Activated naive CD8-positive, alpha-beta T cell treated with anti-CD3 and anti-CD28 coated beads, Interleukin-2, amount 50 U/mL, for 16 hours (primary cell): ENCODE results near the gene GCG.

Experiments used
- DNase-seq: peaks from one replicate; pipeline ENCODE4 v3.0.0-alpha.2; 2020; ENCODE audit warnings: low read depth, low spot score

The GCG gene

GRCh38 chr2:162103443-162104009, 48.5 kb downstream of the GCG start:
- DNase-seq, result no peak

DNA sequence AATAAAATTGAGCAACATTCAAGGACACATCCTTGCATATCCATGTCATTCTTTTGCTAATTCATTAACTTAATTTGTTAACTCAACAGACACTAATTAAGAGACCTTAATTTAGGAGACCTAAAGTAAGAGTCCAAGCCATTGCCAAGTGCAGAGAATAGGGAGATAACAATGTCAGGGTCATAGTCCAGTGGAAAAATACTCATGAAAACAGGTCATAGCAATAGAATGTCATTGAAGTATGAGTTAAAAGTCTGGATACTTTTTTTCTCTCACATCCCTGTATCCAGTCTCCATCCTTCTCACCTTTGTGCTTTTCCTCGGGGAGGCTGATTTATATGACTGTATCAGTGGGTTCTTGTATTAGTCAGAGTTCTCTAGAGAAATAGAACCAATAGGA, 51.5 kb downstream of the GCG start:
- no peak for DNase-seq

DNA sequence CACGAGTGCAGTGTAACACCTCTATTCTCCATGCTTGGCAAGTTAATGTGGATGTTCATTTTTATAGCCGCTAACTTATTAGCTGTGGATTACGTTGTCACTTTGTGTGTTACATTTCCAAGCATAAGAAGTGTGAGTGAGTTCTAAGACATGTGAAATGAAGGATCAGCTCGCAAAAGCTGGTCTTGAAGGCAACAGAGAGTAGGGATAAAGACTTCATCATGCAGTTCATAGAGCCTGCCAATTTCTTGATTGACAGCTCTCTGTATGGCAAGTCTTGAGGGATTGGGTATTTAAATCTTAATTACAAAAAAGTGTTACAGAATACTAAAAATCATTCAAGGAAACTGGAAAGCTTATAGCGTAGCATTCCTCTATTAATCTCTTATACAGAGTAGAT, 52.2 kb downstream of the GCG start:
- no peak for DNase-seq
